Lung (tissue), 12 donors: ENCODE results near the gene FAM120B. TPM values are rescaled to one million over a fixed set of nuclear protein-coding genes. Genes with fewer than 3 reads are reported as not detected.

Experiments
- ATAC-seq: fragments of 200-7000 bp; cut with Tn5 transposase; one replicate; pipeline ENCODE4 v1.9.1; 2020; ENCODE audit warnings: moderate number of reproducible peaks; ENCODE audit not compliant: insufficient read depth, low FRiP score
- DNase-seq, 3 donors: peaks; one replicate each; pipeline ENCODE4 v3.0.0-alpha.2; 2013 to 2017
- H3K27ac ChIP-seq, 2 donors: one replicate each; pipeline ENCODE4 v1.5.1; 2013; ENCODE audit warnings: mild to moderate bottlenecking in 2 of 2, moderate library complexity in 2 of 2, control low read depth in 1 of 2, inconsistent platforms in 1 of 2, low read depth in 1 of 2, low read length in 1 of 2
- H3K27me3 ChIP-seq, 3 donors: one replicate each; pipeline ENCODE4 v1.5.1; 2013; ENCODE audit warnings: low read length in 2 of 3; ENCODE audit not compliant: control insufficient read depth in 3 of 3, insufficient read depth in 3 of 3
- H3K36me3 ChIP-seq, 4 donors: one replicate each; pipeline ENCODE4 v1.5.1; 2013; ENCODE audit warnings: low read length in 4 of 4, mild to moderate bottlenecking in 1 of 4, moderate library complexity in 1 of 4; ENCODE audit not compliant: control insufficient read depth in 4 of 4, insufficient read depth in 4 of 4
- H3K4me1 ChIP-seq, 5 donors: one replicate each; pipeline ENCODE4 v1.5.1; 2013; ENCODE audit warnings: low read length in 5 of 5, mild to moderate bottlenecking in 2 of 5, moderate library complexity in 1 of 5; ENCODE audit not compliant: control insufficient read depth in 5 of 5, insufficient read depth in 5 of 5
- H3K4me3 ChIP-seq: one replicate; pipeline ENCODE4 v1.5.1; 2013; ENCODE audit warnings: mild to moderate bottlenecking, control low read depth, moderate library complexity
- H3K9ac ChIP-seq, 2 donors: one replicate each; pipeline ENCODE4 v1.5.1; 2013; ENCODE audit warnings: low read length in 2 of 2, control low read depth in 1 of 2; ENCODE audit not compliant: insufficient read depth in 1 of 2
- H3K9me3 ChIP-seq, 4 donors: one replicate each; pipeline ENCODE4 v1.5.1; 2013; ENCODE audit warnings: low read length in 3 of 4, mild to moderate bottlenecking in 1 of 4, moderate library complexity in 1 of 4; ENCODE audit not compliant: control insufficient read depth in 4 of 4, insufficient read depth in 3 of 4
- WGBS, 2 donors: extraction: QIAGEN DNeasy Blood & Tissue Kit; methylation state at CpG; one replicate each; pipeline ENCODE4 v1.1.7; 2013; 5-methylcytosine and 5-hydroxymethylcytosine counted together
- polyA plus RNA-seq, 2 donors: library from polyadenylated mRNA; stranded (reverse); fragments of 200-250 nt; gene quantifications; one replicate each; pipeline ENCODE4 v1.2.1, GENCODE V29; 2013
- total RNA-seq, 2 donors: library from RNA; depleted of rRNA in 1 of 2; stranded (reverse); fragments of >200 nt in 1 of 2; gene quantifications; one replicate each; pipeline ENCODE4 v1.2.1, GENCODE V29; 2014 to 2021
- TF ChIP-seq, protein P1 (sequence below): IDR thresholded peaks from 2 replicates; pipeline ENCODE4 v1.5.1; 2012; ENCODE audit warnings: mild to moderate bottlenecking; ENCODE audit errors: control extremely low read depth, extremely low read depth
- donor health status: control.
- donor health status: control.
- donor health status: Bipolar disorder and iron deficiency.
- donor health status: healthy.
- donor health status: DM: yes; HTN: yes; CAD: no.

The FAM120B gene
- total and polyA plus RNA-seq, 4 donors: 8.5 to 35.6 (median 20.7) TPM

GRCh38 chr6:170286246-170286933, 20.2 kb upstream of the FAM120B start:
- 33 to 60% methylated on average over 26 of the region's 26 CpGs for WGBS, 2 donors
- H3K27me3 ChIP-seq: peaks cover 0 to 30% (median 8%) of the 10 kb centered on the region in 3 donors
- no peak overlapping the region for H3K27ac ChIP-seq
- DNase-seq: peak; percentile 83 to 85 (median 83)
- ATAC-seq: no peak
- peaks cover 0 to 17% (median 8%) of the 10 kb centered on the region in 4 donors for H3K36me3 ChIP-seq
- H3K9me3 ChIP-seq: no peaks in the 10 kb centered on the region
- H3K4me3 ChIP-seq: no peak overlapping the region
- peaks cover 6 to 29% (median 16%) of the 10 kb centered on the region in 5 donors for H3K4me1 ChIP-seq
- no peak overlapping the region for H3K9ac ChIP-seq
- TF ChIP-seq, protein P1, sequence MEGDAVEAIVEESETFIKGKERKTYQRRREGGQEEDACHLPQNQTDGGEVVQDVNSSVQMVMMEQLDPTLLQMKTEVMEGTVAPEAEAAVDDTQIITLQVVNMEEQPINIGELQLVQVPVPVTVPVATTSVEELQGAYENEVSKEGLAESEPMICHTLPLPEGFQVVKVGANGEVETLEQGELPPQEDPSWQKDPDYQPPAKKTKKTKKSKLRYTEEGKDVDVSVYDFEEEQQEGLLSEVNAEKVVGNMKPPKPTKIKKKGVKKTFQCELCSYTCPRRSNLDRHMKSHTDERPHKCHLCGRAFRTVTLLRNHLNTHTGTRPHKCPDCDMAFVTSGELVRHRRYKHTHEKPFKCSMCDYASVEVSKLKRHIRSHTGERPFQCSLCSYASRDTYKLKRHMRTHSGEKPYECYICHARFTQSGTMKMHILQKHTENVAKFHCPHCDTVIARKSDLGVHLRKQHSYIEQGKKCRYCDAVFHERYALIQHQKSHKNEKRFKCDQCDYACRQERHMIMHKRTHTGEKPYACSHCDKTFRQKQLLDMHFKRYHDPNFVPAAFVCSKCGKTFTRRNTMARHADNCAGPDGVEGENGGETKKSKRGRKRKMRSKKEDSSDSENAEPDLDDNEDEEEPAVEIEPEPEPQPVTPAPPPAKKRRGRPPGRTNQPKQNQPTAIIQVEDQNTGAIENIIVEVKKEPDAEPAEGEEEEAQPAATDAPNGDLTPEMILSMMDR: no peak

GRCh38 chr6:170286934-170287265, 19.7 kb upstream of the FAM120B start:
- H3K4me3 ChIP-seq: no peak overlapping the region
- H3K36me3 ChIP-seq: peaks cover 0 to 17% (median 8%) of the 10 kb centered on the region in 4 donors
- peaks cover 0 to 30% (median 10%) of the 10 kb centered on the region in 3 donors for H3K27me3 ChIP-seq
- H3K9me3 ChIP-seq: no peaks in the 10 kb centered on the region
- peak overlapping the region in 1 of 2 donors; percentile 3 for H3K27ac ChIP-seq
- ATAC-seq (no peak), DNase-seq (no peak)
- H3K9ac ChIP-seq: no peak overlapping the region
- WGBS, 2 donors: 39 to 62% methylated on average over 2 of the region's 2 CpGs
- H3K4me1 ChIP-seq: peaks cover 6 to 34% (median 16%) of the 10 kb centered on the region in 5 donors
- TF ChIP-seq, protein P1: no peak

- no peak for DNase-seq
- Histone ChIP-seq H3K4me1 (peaks cover 6 to 39% (median 16%) of the 10 kb centered on the region in 5 donors), H3K4me3 (no peak overlapping the region), H3K9ac (no peak overlapping the region), H3K27ac (peak overlapping the region in 1 of 2 donors; percentile 61), H3K36me3 (peaks cover 0 to 17% (median 8%) of the 10 kb centered on the region in 4 donors), H3K9me3 (no peaks in the 10 kb centered on the region), H3K27me3 (peaks cover 0 to 35% (median 16%) of the 10 kb centered on the region in 3 donors)
- TF ChIP-seq, protein P1: no peak
- no peak for ATAC-seq
- WGBS, 2 donors: 61 to 82% methylated on average over 12 of the region's 12 CpGs
These were observed 19.1 kb upstream of the FAM120B start for GRCh38 chr6:170287371-170287876.
